Left forelimb (tissue), 1 donor: ENCODE measurements around the gene DPY19L2.
A peak's percentile ranks its signal among the peaks of the same experiment; 100 is the strongest.
"Not testable (repeated sequence)": the region's sequence is repeated elsewhere in the genome, so short reads cannot be mapped to it uniquely, and the experiment has no call there.

ENCODE experiments used
- DNase-seq: peaks from one replicate; pipeline ENCODE4 v3.0.0-alpha.2; 2018; ENCODE audit warnings: low spot score

Gene DPY19L2

GRCh38 chr12:63668028-63668799 is at the start of gene DPY19L2:
Gene DPY19L2 (minus strand): TSS chr12:63668493. CDS start chr12:63668393, 100 bp downstream.
- peak; percentile 84 for DNase-seq

- not testable (repeated sequence) for DNase-seq
Measured at GRCh38 chr12:63716891-63717290, 48.6 kb upstream of the DPY19L2 start.

- DNase-seq = not testable (repeated sequence)
Measured at GRCh38 chr12:63715107-63715625, 46.9 kb upstream of the DPY19L2 start.

- not testable (repeated sequence) for DNase-seq
Measured at GRCh38 chr12:63714409-63714808, 46.1 kb upstream of the DPY19L2 start.

GRCh38 chr12:63713681-63714075 is 45.4 kb upstream of the DPY19L2 start:
- DNase-seq = not testable (repeated sequence)

GRCh38 chr12:63712979-63713680 is 44.8 kb upstream of the DPY19L2 start:
- DNase-seq = not testable (repeated sequence)

GRCh38 chr12:63712376-63712974 is 44.2 kb upstream of the DPY19L2 start:
- not testable (repeated sequence) for DNase-seq

- DNase-seq = not testable (repeated sequence)
Measured at GRCh38 chr12:63711339-63711738, 43.0 kb upstream of the DPY19L2 start.

- DNase-seq = no peak
Measured at GRCh38 chr12:63706336-63706735, 38.0 kb upstream of the DPY19L2 start.

GRCh38 chr12:63699678-63700382 is 31.5 kb upstream of the DPY19L2 start:
- not testable (repeated sequence) for DNase-seq

- not testable (repeated sequence) for DNase-seq
Measured at GRCh38 chr12:63699011-63699410, 30.7 kb upstream of the DPY19L2 start.

GRCh38 chr12:63690837-63691236 is 22.5 kb upstream of the DPY19L2 start:
- DNase-seq = not testable (repeated sequence)

- DNase-seq = not testable (repeated sequence)
Measured at GRCh38 chr12:63689141-63689540, 20.8 kb upstream of the DPY19L2 start.

GRCh38 chr12:63686623-63687022 is 18.3 kb upstream of the DPY19L2 start:
- DNase-seq = not testable (repeated sequence)

- not testable (repeated sequence) for DNase-seq
Measured at GRCh38 chr12:63685789-63686188, 17.5 kb upstream of the DPY19L2 start.

- DNase-seq = not testable (repeated sequence)
Measured at GRCh38 chr12:63682617-63683016, 14.3 kb upstream of the DPY19L2 start.

GRCh38 chr12:63680758-63681157 is 12.5 kb upstream of the DPY19L2 start:
- DNase-seq = not testable (repeated sequence)

GRCh38 chr12:63672550-63672949 is 4.3 kb upstream of the DPY19L2 start:
- DNase-seq = not testable (repeated sequence)

- DNase-seq = not testable (repeated sequence)
Measured at GRCh38 chr12:63669936-63670335, 1.6 kb upstream of the DPY19L2 start.

- DNase-seq = not testable (repeated sequence)
Measured at GRCh38 chr12:63669427-63669826, 1.1 kb upstream of the DPY19L2 start.

GRCh38 chr12:63668800-63669365 is 590 bp upstream of the DPY19L2 start:
- peak; percentile 68 for DNase-seq
